HG03342 (cell line): ENCODE measurements around the gene ZNF831.

ENCODE experiments used
- ATAC-seq: cut with Tn5 transposase; IDR thresholded peaks from one replicate; pipeline ENCODE4 v1.9.1; 2021; ENCODE audit warnings: mild to moderate bottlenecking, moderate library complexity; ENCODE audit not compliant: unreplicated experiment

ZNF831 gene

DNA sequence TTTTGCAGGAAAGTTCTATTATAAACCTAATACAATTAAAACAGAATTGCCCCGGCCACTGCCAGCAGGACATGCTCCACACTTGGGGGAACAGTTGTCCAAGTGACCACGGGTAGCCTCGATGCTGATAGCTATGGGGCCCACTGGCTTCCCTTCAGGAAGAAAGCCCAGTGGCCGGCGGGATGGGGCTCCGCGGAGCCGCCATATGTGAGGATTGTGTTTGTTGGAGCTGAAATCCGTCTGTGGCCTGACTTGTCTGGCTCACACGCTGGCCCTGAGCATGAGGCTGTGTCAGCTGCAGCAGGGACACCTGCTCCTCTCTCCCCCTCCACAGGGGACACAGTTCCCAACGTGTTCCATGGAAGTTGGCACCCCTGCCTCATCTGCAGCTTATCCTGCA, 46.6 kb downstream of the ZNF831 start:
- ATAC-seq: no peak

DNA sequence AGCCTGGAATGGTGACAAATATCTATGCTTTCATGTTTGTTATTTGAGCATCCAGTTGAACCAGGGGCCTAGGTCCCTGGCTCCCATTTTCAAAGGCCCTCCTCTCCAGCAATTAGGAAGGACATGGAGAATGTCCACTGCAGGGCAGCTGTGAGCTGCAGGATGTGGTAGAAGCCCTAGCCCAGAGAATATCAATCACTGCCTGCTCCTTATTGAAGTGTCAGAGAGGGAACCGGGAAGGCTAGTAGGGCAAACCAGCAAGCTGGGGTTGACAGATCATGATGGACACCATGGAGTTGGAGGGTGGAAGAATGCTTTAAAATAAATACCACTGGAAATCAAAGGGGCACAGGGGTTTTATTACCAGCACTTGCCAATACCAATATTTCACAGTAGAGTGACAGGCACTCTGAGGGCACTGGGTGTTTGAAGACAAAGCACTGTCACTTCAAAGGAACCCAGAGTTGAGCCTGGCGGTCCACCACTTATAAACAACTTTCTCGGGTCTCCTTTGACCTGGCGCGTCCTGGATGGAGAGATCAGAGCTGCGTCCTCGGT, 47.7 kb downstream of the ZNF831 start:
- no peak for ATAC-seq

DNA sequence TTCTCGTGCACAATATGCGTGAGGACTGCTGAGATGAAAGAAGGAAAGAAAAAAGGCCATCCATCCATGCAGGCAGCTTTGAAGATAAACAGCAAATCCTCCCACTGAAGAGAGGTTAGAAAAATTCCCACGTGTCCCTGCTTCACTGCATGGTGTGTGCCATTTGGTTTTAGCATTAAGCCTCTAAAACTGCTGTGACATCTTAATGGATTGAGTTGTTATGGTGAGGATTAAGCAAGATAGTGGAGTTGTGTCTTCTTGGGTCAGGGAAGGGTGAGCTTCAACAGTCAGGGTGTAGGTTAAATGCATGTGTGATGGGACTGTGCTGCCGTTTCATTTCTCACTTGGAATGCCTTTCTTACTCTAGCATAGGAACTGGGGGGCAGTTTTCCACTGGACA, 50.5 kb downstream of the ZNF831 start:
- no peak for ATAC-seq

DNA sequence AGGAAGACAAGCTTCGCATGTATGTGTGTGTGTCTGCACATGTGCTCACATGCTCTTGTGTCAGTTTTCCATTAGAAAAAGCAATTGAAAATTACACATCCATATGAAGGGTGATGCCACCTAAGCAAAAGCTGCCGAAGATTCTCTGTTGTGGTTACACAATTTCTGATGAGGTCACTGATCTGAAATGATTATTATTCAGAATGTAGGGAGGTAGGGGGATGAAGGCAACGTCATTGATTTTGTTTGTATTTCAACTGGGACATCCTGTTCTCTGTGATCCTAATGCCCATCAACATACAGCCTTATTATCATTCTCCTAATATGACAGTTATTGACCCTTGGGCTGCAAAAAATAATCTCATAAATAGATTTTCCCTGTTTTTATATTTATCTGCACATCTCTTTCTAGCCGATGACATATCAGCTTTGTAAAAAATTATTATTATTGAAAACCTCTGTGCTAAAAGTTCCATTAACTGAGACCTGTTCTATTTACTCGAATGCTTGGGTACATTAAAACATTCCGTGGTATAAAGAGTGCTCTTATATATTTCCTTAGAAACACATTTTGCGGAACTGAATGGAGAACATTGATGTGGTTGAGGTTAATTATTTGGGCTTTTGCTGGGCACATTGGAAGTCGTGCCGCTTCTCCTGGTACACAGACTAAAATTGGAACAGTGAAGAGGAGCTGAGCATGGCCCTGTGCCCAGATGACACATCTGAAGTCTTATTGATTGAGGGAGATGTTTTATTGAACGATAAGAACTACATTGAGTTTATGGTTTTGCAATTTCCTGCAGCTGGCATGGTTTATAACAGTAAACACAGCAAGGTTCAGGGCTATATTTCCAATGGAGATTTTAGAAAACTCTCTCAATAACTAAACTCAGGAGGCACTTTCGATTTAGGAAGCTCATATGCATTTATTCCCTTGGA, 51.3 kb downstream of the ZNF831 start:
- no peak for ATAC-seq

DNA sequence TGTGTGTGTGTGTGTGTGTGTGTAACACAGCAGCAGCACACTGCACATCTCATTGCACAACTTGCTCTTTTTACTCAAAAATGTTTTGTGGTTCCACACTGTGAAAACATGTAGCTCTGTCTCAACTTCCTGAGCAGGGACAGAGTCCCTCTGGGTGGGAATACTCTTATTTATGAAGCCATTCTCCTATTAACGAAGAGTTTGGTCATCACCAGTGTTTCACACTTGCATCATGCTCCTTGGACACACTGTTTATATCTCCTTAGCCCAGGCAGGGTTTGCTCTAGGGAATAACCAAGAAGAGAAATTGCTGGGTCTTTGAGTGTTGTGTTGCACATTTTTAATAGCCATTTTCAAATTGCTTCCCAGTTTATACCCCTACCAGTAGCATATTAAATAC, 53.6 kb downstream of the ZNF831 start:
- no peak for ATAC-seq

DNA sequence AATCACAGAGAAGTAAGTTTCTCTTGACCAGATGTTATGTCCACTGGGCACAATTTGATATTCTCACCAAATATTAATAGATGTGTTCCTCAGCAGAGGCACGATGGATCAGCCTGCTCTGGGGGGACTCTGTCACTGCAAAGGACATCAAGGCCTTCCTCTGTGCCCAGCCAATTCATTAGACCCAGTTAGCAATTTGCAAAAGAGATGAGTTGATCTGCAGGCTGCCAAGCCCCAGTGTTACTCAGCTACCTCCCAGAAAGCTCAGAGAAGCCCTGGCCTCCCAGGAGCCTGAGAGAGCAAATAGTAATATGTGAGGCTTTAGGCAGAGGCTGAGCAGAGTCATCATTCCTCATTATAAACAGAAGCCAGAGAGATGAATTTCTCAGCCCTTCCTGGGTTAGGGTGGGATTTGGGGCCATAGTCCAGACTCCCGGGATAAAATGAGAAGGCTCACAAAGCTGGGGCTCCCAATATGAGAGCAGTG, 54.2 kb downstream of the ZNF831 start:
- no peak for ATAC-seq

DNA sequence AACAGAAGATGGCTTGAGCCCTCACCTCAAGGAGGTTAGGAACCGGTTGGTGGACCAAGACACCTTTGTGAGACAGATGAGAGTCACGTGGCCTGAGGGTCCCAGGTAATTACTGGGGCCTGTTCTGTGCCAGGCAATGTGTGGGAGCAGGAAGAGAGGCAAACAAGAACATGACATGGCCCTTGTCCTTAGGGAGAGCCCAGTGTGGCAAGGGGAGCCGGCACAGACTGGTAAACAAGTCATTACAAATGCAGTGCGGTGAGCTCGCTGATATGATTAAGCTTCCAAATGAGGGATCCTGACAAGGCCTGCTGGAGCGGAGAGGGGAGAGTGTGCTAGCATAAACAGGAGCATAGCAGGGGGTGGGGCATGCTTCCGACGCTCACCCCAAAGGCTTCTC, 55.6 kb downstream of the ZNF831 start:
- ATAC-seq: no peak

DNA sequence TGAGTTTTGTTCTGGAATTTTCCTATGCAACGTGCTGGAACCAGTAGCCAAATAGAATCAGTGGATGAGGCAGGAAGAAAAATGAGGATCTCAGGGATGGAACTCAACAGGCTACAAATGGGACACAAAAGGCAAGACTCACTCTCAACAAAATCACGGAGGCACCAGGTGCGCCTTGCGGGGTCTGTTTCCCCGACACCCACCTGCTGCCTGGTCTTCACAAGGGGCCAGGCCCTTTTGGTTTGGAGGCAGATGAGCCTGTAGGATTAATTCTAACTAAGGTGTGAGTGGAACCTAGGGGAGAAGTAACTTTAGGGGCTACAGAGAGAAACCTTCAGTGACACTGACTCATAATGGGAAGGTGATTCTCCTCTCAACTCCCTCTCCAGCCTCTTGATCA, 56.5 kb downstream of the ZNF831 start:
- no peak for ATAC-seq

DNA sequence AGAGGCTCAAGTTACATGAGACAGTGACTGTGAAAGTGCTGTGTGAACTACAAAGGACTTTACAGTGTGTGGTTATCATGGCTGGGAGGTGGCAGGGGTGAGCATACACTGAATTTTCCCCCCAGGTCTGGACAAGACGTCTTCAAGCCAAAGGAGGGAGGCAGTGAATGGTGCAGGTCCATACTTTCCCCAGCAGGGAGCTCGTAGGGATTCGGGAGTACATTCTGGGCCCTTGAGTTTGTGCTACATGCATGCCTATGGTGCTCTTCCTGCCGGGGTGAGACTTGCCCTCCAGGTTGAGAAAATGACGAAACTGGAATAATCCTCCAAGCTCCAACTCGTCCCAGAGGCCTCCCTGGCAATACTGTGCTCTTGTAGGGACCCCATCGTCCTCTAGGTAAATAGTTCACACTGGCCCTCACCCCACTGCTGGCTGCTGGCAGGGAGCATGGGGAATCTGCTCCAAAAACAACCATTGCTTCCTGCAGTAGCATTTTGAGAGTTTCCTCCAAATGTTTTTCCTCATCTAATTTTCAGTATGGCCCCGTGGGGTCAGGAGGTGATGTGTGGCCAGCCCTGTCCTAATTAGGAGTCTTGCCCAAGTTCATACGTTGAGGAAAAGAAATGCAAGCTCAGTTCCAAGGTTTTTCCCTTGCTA, 57.6 kb downstream of the ZNF831 start:
- no peak for ATAC-seq

DNA sequence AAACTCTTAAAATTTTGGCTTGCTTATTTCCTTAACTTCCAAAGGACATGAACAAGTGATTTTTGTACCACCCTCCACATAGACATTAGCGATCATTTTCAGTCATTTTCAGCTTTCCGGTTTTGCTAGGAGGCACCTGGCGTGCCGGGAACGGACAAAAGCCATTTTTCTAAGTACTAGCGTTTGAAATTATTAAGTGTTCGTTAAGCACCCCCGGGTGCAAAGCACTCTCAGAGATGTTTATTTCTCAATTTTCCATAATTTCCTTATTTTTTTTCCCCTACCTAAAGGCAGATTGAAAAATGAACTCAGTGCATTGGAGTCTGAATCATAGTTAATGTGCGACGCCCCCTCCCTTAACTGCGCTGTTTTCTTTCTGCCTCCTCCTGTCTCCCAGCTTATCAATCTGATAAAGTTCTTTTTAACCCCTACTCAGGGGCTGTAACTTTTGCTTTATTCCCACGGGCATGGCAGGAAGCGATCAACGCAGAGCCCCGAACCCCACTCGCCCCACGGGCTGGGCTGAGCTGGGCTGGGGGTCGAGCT, 58.2 kb downstream of the ZNF831 start:
- no peak for ATAC-seq

DNA sequence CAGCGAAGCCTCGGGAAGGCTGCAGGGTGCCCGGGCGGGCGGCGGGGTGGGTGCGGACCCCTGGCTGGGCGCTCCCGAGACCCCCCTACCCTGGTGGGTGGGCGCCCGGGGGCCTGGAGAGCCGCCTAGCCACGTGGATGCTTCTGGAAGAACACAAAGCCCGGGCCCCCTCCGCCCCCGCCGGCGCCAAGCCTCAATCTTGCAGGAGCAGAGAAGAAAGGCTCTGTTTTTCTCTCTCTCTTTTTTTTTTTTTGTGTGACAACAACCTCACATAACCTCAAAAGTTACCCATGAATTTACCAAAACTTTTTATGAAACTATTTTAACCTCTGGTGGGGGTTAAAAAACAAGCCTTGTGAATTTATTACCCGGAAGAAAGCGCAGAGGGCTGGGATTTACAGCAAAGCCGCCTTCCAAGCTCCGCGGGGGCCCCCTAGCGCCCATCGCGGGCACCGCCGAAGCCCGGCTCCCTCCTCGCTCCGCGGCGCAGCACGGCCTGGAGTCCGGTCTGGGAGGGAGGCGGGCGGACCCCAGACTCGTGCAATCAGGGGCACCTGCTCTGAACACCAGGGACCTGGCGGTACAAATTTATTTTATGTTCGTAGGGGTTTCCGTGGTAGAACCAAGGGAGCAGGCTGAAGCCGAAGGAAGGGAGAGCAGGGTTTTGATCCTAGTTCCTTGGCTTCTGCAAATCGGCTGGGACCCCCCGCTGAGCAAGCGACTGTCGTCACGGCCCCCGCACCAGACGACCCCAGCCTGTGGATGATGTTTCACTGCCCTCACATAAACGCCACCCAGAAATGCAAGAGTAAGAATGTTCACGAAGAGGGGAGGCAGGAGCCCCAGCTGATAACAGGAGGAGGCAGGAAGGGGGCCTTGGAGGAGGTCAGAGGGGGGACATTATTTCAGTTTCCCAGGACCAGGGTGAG, 58.9 kb downstream of the ZNF831 start:
- ATAC-seq: peak; percentile 83

DNA sequence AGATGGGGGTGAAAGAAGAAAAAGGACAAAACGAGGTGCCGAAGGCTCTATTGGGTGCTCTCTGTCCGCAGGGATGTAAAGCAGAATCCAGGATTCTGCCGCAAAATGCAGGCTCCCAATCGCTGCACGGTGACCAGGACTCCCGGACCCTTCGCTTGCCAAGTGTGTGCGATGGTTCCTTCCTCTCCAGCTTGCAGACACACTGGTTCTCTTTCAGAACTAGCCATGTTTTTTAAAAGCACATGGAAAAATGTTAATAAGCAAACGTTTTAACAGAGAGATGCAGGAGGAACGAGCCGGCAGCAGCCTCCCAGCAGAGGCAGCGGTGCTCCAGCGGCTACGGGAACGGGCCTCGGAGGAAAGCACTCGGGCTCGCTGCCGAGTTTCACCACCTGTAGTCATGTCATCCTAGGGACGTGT, 59.6 kb downstream of the ZNF831 start:
- no peak for ATAC-seq

DNA sequence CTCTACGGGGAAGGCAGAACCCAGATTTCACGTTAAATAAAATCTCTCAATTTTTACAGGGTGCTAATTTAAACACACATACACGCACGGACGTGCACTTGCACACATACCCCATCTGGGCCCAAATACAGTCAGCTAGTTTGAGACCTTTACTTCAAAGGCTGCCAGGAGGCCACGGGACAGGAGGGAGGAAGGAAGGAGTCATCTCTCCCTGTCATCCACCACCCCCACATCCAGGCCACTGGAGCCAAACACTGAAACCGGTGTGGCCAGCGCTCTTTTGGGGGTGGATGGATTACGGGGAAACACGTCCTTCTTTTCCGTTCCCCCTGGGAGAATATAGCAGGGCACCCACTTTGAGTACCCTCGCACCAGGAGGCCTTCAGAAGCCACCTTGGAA, 60.1 kb downstream of the ZNF831 start:
- no peak for ATAC-seq

DNA sequence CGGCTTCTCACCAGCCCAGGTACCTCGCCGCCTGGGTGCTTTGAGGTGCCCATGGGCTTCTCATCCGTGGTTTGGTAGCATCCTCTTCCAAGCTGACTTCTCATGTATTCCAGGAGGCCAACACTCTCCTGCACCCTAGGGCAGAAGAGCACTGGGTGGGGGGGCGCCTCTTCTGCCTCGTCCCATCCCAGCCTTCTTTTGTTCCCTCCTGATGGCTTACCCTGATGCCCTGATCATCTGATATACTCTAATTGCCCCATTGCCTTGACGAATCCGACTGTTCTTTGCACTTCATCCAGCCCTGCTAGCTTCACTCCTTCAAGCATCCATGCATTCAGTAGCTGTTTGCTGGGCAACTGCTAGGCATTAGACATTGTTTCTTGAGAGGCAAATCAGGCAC, 60.6 kb downstream of the ZNF831 start:
- ATAC-seq: no peak

DNA sequence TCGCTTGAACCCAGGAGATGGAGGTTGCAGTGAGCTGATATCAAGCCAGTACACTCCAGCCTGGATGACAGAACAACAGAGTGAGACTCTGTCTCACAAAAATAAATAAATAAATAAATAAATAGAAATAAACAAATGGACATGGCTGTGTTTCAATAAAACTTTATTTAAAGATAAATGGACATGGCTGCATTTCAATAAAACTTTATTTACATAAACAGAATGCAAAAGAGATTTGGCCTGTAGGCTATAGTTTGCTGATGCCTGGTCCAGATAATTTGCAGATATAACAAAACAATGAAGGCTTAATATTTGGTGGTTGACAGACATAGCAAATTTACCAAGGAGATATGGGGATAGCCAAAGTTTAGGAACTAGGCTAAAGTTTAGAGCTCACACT, 66.8 kb downstream of the ZNF831 start:
- ATAC-seq: no peak

DNA sequence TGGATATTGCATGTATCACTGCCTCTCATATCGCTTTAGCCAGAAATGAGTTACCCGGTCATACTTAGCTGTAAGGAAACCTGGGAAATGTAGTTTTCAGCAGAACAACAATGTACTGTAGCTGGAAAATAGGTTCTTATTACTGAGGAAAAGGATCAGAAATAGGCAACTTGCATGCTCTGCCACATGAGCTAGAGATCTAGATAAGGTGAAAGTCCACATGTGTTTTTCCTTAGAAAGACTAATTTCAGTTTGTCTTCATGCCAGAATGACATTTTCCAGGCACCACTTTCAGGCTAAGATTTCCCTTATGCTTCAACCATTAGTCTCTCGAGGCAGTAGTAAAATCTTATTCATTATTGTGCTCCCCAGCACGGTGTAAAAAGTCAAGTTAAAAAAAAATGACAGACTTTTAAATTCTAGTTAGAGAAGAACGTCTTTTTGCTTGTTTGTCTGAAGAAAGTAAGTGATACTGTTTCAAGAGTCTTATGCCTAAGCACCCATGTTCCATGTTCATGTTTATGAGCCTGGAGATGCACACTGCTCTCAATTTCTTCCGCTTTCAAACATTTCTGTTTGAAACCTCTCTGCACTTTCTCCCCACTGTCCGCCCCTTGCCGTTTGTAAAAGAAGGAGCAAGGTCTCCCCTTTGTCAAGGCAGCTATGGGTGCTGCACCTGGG, 67.6 kb downstream of the ZNF831 start:
- no peak for ATAC-seq

DNA sequence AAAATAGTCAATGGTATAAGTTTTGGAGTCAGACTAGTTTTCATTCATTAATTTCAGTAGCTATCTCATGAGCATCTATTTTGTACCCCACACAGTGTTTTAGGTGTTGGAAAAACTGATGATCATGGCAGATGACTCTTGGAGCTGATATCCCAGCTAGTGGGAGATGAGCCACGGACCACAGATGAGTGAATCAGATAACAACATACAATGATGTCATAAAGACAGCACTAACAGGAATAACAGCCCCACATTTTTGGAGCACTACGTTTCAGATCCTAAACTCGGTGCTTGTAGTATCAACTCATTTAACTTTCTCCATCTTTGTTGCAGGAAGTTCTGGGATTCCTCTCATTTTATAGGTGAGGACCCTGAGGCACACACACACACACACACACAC, 69.0 kb downstream of the ZNF831 start:
- no peak for ATAC-seq

DNA sequence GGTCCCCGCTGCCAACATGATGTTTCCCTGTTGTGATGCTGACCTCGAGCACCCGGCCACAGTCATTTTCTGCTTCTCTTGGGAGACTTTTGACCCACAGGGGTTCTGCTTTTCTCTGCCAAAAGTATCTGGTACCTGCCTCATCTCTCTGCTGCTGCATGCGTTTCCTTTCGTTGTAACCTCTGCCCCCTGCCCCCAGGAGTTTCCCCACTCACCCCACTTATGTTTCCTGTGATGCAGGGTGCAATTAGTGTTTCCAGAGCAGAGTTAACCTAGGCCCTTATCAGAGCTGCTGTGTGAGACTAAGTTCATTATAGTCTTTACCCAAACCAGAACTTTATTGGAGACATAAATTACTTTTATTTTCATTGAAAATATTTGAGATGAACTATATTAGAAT, 71.6 kb downstream of the ZNF831 start:
- ATAC-seq: no peak

DNA sequence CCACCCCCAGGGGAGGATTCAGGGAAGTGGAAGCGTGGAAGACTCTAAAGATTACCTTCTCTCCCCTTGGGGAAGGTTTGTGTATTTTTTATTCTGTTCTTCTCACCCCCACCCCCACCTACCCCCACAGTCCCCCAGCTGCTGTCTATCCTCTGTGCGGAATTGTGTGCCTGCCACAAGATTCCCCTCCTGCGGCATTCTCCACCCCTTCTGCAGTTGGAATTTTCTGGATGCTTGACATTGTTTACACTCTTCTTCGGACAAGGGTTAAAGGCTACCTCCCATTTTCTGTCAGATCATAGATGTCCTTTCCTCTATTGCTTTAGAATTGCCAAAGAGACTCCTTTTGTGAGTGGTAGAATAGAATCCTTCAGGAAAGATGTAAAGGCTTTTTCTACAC, 76.4 kb downstream of the ZNF831 start:
- no peak for ATAC-seq
